ENCODE data around the gene TMC1.

Gene TMC1

DNA sequence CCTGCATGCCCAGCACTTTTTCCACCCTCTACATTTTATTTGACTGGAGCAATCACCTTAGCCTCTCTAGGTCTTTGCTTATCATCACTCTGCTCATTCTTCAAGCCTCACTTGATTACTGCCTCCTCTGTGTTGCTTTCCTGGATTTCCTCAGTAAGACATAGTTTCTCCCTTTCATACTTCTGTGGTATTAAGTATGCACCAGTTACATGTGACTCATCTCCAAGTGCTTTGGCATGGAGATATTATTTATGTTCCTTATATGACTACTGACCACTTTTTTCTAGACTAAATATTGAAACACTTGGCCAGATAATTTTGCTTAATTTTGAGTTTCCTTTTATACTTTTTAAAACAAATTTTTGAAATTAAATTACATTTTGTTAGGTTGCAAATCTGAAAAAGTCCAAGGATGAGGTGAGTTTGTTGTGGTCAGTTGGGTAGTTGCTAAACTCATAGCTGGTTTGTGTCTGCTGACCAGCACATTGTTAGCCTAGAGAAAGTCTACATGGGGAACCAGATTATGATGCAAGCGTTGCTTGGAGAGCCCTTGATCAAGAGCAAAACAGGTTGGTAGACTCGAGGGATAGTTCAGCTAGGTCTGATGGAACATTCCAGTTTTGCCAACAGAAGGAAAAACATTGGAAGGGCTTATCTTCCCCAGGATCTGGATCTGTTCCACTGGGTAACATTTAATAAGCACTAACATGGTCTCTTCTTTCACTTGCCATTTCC, 140.2 kb downstream of the TMC1 start:
- FAIRE-seq: no peak

GRCh38 chr9:72665421-72665820, 144.0 kb downstream of the TMC1 start:
- DNase-seq (ENCODE audit: insufficient read length, low spot score) (no peak), FAIRE-seq (no peak)

More for the DNA sequence above, 140.2 kb downstream of the TMC1 start:
- DNase-seq (ENCODE audit: insufficient read length, low spot score): no peak

DNA sequence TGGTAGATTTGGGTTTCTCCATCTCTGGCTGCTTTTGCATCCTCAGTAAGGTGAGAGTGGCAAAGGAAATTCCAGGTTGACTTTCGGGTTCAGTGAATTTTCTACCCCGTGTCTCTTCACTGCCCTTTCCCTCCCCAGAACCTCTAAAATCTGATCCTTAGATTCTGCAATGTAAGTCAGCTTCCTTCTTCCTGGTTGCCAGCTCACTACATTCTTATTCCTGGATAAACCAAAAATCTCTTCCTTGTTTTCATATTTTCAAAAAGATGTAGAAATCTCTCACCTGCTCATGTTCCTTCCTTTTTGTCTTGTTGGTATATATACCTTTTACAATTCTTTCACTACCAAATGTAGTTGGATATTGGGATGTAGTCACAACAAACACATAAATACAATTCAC, 145.8 kb downstream of the TMC1 start:
- no peak for DNase-seq (ENCODE audit: insufficient read length, low spot score)
- FAIRE-seq: no peak

- no peak for FAIRE-seq
- DNase-seq (ENCODE audit: insufficient read length, low spot score): no peak
Measured at GRCh38 chr9:72674961-72675360, 153.6 kb downstream of the TMC1 start.

GRCh38 chr9:72675586-72675985, 154.2 kb downstream of the TMC1 start:
- no peak for DNase-seq (ENCODE audit: insufficient read length, low spot score)

DNA sequence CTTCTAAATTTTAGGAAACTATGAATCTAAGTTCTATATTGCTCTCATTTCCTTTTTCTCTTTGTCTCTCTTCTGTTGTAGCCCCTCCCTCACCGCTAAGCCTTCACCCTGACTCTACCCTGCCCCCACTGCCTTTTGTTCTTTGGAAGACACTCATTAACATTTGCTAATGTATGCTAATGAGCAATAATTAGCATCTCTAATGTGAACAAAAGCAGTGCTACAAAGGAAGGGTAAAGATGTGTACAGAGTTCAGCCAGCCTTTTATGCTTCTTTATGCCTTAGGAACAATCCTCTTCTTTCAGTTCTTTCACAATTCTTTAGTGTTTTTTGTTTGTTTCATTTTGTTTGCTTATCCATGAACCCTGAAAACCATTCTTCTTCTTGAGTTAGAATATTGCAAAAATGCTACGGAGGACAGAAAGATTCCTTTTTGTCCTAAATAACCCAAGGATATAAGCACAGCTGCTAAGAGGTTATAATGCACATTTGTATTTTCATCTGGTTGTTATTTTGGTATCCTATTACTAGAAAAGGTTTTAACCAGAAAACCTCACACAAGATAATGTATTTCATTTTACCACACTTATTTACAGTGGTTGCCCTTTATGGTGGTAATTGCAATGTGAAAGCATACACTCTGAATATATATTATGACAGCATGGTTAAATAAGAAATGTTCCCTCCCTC, 159.3 kb downstream of the TMC1 start:
- DNase-seq (ENCODE audit: insufficient read length, low spot score) (no peak), FAIRE-seq (no peak)

More at GRCh38 chr9:72675586-72675985, 154.2 kb downstream of the TMC1 start:
- no peak for FAIRE-seq

GRCh38 chr9:72681283-72681630, 159.8 kb downstream of the TMC1 start:
- FAIRE-seq (no peak), DNase-seq (ENCODE audit: insufficient read length, low spot score) (no peak)

- no peak for DNase-seq (ENCODE audit: insufficient read length, low spot score)
- FAIRE-seq: no peak
Measured at GRCh38 chr9:72684615-72685014, 163.2 kb downstream of the TMC1 start.

- DNase-seq (ENCODE audit: insufficient read length, low spot score): no peak
- no peak for FAIRE-seq
Measured at GRCh38 chr9:72685911-72686310, 164.5 kb downstream of the TMC1 start.

DNA sequence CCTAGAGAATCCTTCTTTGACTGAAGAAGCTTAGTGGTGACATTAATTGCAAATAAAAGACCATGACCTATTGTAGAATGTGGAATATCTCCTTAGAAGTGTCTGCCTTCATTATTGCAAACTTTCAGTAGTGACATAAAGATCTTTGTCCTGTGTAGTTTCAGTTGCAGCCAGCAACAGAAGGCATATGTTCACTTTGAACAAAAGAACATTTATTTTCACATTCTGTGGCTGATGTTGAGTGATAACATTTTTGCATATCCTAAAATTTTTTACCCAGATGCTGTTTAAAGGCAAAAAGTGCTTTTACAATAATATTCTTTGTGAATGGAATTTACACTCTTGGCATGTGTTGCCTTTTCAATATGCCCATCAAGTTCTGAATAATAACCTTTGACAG, 165.9 kb downstream of the TMC1 start:
- no peak for DNase-seq (ENCODE audit: insufficient read length, low spot score)
- FAIRE-seq: no peak

DNA sequence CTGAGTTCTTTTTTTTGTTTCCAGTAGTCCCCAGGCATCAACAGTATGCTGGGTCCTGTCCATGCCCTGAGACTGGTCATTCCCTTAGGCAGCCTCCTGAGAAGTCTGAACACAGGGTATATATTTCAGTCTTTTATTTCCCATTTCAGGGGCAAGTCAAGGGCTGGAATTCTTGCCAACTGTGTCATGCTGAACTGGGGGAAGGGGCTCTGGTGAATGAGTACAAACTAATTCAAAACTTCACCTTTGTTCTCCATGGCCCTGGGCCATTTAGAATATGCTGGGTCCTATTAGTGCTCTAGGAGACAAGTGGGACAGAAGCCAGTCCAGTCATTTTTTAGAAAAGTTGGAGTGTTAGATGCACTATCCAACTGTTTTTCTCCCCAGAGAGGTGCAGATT, 170.3 kb downstream of the TMC1 start:
- DNase-seq (ENCODE audit: insufficient read length, low spot score) (no peak), FAIRE-seq (no peak)

DNA sequence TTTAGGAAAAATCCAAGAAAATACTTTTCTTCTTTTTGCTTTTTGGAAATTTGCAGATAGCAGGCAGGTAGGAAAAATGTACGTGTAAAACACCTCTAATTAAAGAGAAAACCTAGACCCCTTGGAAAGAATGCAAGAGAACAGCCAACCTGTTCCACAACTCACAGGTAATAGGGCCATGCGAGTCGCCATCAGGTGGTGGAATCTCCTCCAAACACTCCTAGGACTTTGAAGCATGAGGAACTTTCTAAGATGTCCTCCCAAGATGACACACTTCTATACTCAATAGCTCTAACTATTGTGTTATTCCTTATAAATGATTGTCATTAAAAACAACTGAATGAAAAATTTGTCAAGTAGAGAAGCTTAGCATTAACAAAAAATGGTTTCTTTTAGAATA, 174.0 kb downstream of the TMC1 start:
- DNase-seq (ENCODE audit: insufficient read length, low spot score) (no peak), FAIRE-seq (no peak)

DNA sequence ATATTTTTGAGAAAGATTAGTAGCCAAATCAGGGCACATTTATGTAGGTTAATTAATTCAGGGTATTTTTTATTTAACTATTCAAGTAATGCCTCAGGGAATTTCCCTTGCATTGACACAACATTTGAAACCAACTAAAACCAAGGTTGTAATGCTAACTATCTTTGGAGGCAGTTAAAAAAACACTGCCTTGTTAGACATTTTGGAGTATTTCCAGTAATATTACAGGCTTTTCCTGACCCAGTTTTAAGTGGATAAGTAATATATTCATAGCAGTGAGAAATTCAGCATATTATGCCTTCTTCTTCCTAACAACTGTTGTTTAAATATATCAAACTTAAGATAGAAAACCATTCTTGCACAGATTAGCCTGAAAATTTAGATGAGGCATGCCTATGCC, 175.1 kb downstream of the TMC1 start:
- FAIRE-seq (no peak), DNase-seq (ENCODE audit: insufficient read length, low spot score) (no peak)

- no peak for FAIRE-seq
- DNase-seq (ENCODE audit: insufficient read length, low spot score): no peak
Measured at GRCh38 chr9:72701510-72701909, 180.1 kb downstream of the TMC1 start.

GRCh38 chr9:72703574-72703973, 182.2 kb downstream of the TMC1 start:
- DNase-seq (ENCODE audit: insufficient read length, low spot score): no peak
- no peak for FAIRE-seq

- FAIRE-seq: no peak
- no peak for DNase-seq (ENCODE audit: insufficient read length, low spot score)
Measured at GRCh38 chr9:72704688-72705375, 183.4 kb downstream of the TMC1 start.

GRCh38 chr9:72718503-72718902, 197.1 kb downstream of the TMC1 start:
- no peak for FAIRE-seq
- DNase-seq (ENCODE audit: insufficient read length, low spot score): no peak

DNA sequence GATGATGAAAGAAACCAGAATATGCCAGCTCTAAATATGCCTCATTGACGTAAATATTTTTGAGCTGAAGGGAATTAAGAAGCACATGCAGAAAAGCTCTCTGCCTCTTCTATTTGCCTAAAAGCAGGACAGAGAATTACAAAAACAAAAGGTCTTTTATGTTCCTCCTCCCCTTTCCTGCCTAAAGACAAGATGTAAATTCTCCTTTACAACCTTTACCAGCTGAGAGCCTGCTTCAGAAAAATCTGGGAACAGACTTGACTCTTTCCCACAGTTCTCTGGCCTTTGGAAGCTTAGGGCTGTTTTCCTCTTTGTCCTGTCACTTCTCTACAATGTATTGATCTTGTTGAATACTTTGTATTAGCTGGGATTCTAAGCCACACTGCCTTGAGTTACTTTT, 199.7 kb downstream of the TMC1 start:
- DNase-seq (ENCODE audit: insufficient read length, low spot score) (no peak), FAIRE-seq (no peak)

DNA sequence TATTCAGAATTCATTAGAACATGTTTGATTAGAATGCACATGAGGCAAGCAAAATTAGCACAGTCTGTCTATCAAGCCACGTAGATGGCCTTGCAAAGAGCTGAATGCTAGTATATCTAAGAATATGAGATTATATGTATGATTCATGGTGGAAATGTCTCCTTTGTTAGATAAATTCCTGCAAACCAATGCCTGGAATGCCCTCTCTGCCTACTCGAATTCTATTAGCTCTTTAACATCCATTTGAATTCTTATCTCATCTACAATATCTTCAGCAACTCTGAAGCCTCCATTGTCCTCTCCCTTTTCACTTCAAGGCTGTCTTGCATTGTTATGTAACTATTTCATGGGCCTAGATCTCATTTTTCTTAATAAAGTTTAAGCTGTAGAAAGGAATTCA, 205.5 kb downstream of the TMC1 start:
- DNase-seq (ENCODE audit: insufficient read length, low spot score) (no peak), FAIRE-seq (no peak)

GRCh38 chr9:72728031-72728770, 206.8 kb downstream of the TMC1 start:
- DNase-seq (ENCODE audit: insufficient read length, low spot score): no peak
- FAIRE-seq: no peak

GRCh38 chr9:72733895-72734294, 212.5 kb downstream of the TMC1 start:
- no peak for FAIRE-seq
- DNase-seq (ENCODE audit: insufficient read length, low spot score): no peak
